ENCODE data around the gene MGMT.

MGMT gene

GRCh38 chr10:129602938-129603535 lies 136.0 kb downstream of the MGMT start:
- no peak for DNase-seq

- DNase-seq: no peak
Observed at GRCh38 chr10:129604333-129605032, 137.4 kb downstream of the MGMT start.

GRCh38 chr10:129605266-129605985 lies 138.4 kb downstream of the MGMT start:
- no peak for DNase-seq

- no peak for DNase-seq
Observed at GRCh38 chr10:129605986-129606518, 139.0 kb downstream of the MGMT start.

GRCh38 chr10:129607607-129608109 lies 140.6 kb downstream of the MGMT start:
- DNase-seq: no peak

- DNase-seq: no peak
Observed at GRCh38 chr10:129608653-129609052, 141.6 kb downstream of the MGMT start.

GRCh38 chr10:129609551-129609950 lies 142.5 kb downstream of the MGMT start:
- DNase-seq: no peak

- DNase-seq: no peak
Observed at GRCh38 chr10:129612481-129613109, 145.6 kb downstream of the MGMT start.

- DNase-seq: no peak
Observed at GRCh38 chr10:129613377-129613980, 146.4 kb downstream of the MGMT start.

GRCh38 chr10:129614341-129614740 lies 147.3 kb downstream of the MGMT start:
- no peak for DNase-seq

- no peak for DNase-seq
Observed at GRCh38 chr10:129615381-129615780, 148.3 kb downstream of the MGMT start.

GRCh38 chr10:129615921-129616525 lies 149.0 kb downstream of the MGMT start:
- DNase-seq: no peak

GRCh38 chr10:129617768-129618167 lies 150.7 kb downstream of the MGMT start:
- no peak for DNase-seq

- DNase-seq: no peak
Observed at GRCh38 chr10:129621062-129621461, 154.0 kb downstream of the MGMT start.

- no peak for DNase-seq
Observed at GRCh38 chr10:129621693-129622092, 154.7 kb downstream of the MGMT start.

GRCh38 chr10:129622291-129622690 lies 155.2 kb downstream of the MGMT start:
- no peak for DNase-seq

GRCh38 chr10:129622736-129623135 lies 155.7 kb downstream of the MGMT start:
- no peak for DNase-seq

GRCh38 chr10:129624526-129624925 lies 157.5 kb downstream of the MGMT start:
- DNase-seq: no peak

- no peak for DNase-seq
Observed at GRCh38 chr10:129626309-129626708, 159.3 kb downstream of the MGMT start.

GRCh38 chr10:129626796-129627435 lies 159.9 kb downstream of the MGMT start:
- DNase-seq: no peak

GRCh38 chr10:129627442-129627841 lies 160.4 kb downstream of the MGMT start:
- no peak for DNase-seq

- no peak for DNase-seq
Observed at GRCh38 chr10:129628823-129629222, 161.8 kb downstream of the MGMT start.
